ENCODE results near the gene ASPHD1.

DNA sequence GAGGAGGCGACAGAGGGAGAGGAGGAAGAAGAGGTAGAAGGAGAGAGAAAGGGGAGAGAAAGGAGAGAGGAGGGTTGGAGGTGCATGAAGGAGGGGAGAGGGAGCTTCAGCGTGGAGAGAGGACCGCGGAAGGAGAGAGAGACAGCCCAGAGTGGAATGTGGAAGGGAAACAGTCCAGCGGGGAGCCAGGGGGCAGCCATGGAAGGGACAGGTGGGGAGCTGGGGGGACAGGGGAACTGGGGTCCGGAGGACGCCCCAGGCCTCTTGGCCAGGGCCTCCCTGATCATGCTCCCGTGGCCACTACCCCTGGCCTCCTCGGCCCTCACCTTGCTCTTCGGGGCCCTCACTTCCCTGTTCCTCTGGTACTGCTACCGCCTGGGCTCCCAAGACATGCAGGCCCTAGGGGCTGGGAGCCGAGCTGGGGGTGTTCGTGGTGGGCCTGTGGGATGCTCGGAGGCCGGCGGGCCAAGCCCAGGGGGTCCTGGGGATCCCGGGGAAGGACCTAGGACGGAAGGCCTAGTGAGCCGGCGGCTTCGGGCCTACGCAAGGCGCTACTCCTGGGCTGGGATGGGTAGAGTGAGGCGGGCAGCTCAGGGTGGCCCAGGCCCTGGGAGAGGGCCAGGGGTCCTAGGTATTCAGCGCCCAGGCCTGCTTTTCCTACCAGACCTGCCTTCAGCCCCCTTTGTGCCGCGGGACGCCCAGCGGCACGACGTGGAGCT lies 759 bp downstream of the ASPHD1 start:
- no peak for TF ChIP-seq ZNF274 (IDR thresholded peaks at IDR 0.05; ENCODE audit: low read depth, low read length)
- TF ChIP-seq YY1 (IDR thresholded peaks at IDR 0.05; ENCODE audit: insufficient read depth, insufficient read length) = no peak
- no peak for TF ChIP-seq SUZ12 (IDR thresholded peaks at IDR 0.05; ENCODE audit: extremely low read depth, insufficient read depth, insufficient read length)
